ENCODE measurements around the gene TUSC2.
"Not testable (repeated sequence)": the region's sequence is repeated elsewhere in the genome, so short reads cannot be mapped to it uniquely, and the experiment has no call there.

- not testable (repeated sequence) for TF ChIP-seq POLR2A (IDR thresholded peaks at IDR 0.05; ENCODE audit: low read length); GATA1 (IDR thresholded peaks at IDR 0.05; ENCODE audit: low read depth, low read length)
These were observed 43.9 kb downstream of the TUSC2 start for GRCh38 chr3:50284121-50284520.

Data from erythroblast (primary cell).